Measurements from ENCODE around the gene SHANK1.
"Not testable (repeated sequence)": the region's sequence is repeated elsewhere in the genome, so short reads cannot be mapped to it uniquely, and the experiment has no call there.

Gene SHANK1

DNA sequence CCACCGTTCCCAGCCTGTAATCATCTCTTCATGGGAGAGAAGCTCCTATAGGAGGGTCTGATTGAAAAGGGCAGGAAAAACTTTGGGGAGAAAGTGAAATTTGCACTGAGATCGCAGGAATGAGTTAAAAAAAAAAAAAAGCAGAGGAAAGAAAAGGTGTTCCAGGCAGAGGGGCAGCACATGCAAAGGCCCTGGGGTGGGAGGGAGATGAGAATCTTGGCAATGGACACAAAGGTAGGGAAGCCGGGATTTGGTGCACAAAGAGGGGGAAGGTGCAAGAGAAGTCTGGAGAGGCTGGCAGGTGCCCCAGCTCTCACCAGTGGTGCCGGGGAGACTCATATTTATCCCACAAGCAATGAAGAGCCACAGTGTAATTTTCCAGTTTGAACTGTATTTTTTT, 34.3 kb upstream of the SHANK1 start:
- no peaks in the 10 kb centered on the region for H3K4me1 ChIP-seq (ENCODE audit: control insufficient read depth in 1 of 2, insufficient read depth in 2 of 2, low read length in 2 of 2)
- no peak overlapping the region for H3K4me3 ChIP-seq (ENCODE audit: low read depth in 1 of 2, low read length in 2 of 2)
- H3K36me3 ChIP-seq (ENCODE audit: control insufficient read depth in 1 of 2, insufficient read depth in 2 of 2, low read length in 2 of 2), result no peaks in the 10 kb centered on the region
- H3K27me3 ChIP-seq (ENCODE audit: control insufficient read depth in 1 of 2, insufficient read depth in 2 of 2, low read length in 2 of 2), result no peaks in the 10 kb centered on the region
- no peaks in the 10 kb centered on the region for H3K9me3 ChIP-seq (ENCODE audit: control insufficient read depth in 1 of 2, low read length in 2 of 2)
- H3K9ac ChIP-seq (ENCODE audit: low read depth in 1 of 2, low read length in 2 of 2), result no peak overlapping the region
- no peak overlapping the region for H3K27ac ChIP-seq (ENCODE audit: low read depth, low read length)

- no peak overlapping the region for H3K4me3 ChIP-seq (ENCODE audit: low read depth in 1 of 2, low read length in 2 of 2)
- H3K4me1 ChIP-seq (ENCODE audit: control insufficient read depth in 1 of 2, insufficient read depth in 2 of 2, low read length in 2 of 2), result no peaks in the 10 kb centered on the region
- H3K27ac ChIP-seq (ENCODE audit: low read depth, low read length), result no peak overlapping the region
- no peaks in the 10 kb centered on the region for H3K27me3 ChIP-seq (ENCODE audit: control insufficient read depth in 1 of 2, insufficient read depth in 2 of 2, low read length in 2 of 2)
- H3K9me3 ChIP-seq (ENCODE audit: control insufficient read depth in 1 of 2, low read length in 2 of 2), result no peaks in the 10 kb centered on the region
- H3K9ac ChIP-seq (ENCODE audit: low read depth in 1 of 2, low read length in 2 of 2), result no peak overlapping the region
- H3K36me3 ChIP-seq (ENCODE audit: control insufficient read depth in 1 of 2, insufficient read depth in 2 of 2, low read length in 2 of 2), result no peaks in the 10 kb centered on the region
Measured at GRCh38 chr19:50750010-50750409, 30.4 kb upstream of the SHANK1 start.

DNA sequence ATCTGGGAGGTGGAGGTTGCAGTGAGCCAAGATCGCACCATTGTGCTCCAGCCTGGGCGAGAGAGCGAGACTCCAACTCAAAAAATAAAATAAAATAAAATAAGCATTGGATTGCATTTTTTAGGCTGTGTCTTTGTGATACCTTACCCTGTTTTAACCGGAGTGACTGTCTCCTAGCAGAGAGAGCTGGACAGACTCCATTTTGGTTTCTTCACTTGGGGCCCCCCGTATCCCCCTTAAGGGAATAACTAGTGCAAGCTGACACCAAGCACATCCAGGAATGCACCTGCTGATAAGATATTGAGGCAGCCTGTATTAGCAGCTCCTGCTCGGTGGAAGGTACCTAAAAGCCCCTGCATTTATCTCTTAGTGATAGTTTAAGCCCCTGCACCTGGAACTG, 29.9 kb upstream of the SHANK1 start:
- Histone ChIP-seq H3K9me3 (ENCODE audit: control insufficient read depth in 1 of 2, low read length in 2 of 2) (no peaks in the 10 kb centered on the region), H3K9ac (ENCODE audit: low read depth in 1 of 2, low read length in 2 of 2) (no peak overlapping the region), H3K36me3 (ENCODE audit: control insufficient read depth in 1 of 2, insufficient read depth in 2 of 2, low read length in 2 of 2) (no peaks in the 10 kb centered on the region), H3K27me3 (ENCODE audit: control insufficient read depth in 1 of 2, insufficient read depth in 2 of 2, low read length in 2 of 2) (no peaks in the 10 kb centered on the region), H3K4me1 (ENCODE audit: control insufficient read depth in 1 of 2, insufficient read depth in 2 of 2, low read length in 2 of 2) (no peaks in the 10 kb centered on the region), H3K4me3 (ENCODE audit: low read depth in 1 of 2, low read length in 2 of 2) (no peak overlapping the region), H3K27ac (ENCODE audit: low read depth, low read length) (no peak overlapping the region)

- H3K27ac ChIP-seq (ENCODE audit: low read depth, low read length); H3K9me3 ChIP-seq (ENCODE audit: control insufficient read depth in 1 of 2, low read length in 2 of 2); H3K4me3 ChIP-seq (ENCODE audit: low read depth in 1 of 2, low read length in 2 of 2); H3K27me3 ChIP-seq (ENCODE audit: control insufficient read depth in 1 of 2, insufficient read depth in 2 of 2, low read length in 2 of 2); H3K36me3 ChIP-seq (ENCODE audit: control insufficient read depth in 1 of 2, insufficient read depth in 2 of 2, low read length in 2 of 2); H3K4me1 ChIP-seq (ENCODE audit: control insufficient read depth in 1 of 2, insufficient read depth in 2 of 2, low read length in 2 of 2); H3K9ac ChIP-seq (ENCODE audit: low read depth in 1 of 2, low read length in 2 of 2): not testable (repeated sequence)
Measured at GRCh38 chr19:50747141-50747540, 27.5 kb upstream of the SHANK1 start.

- Histone ChIP-seq H3K4me1 (ENCODE audit: control insufficient read depth in 1 of 2, insufficient read depth in 2 of 2, low read length in 2 of 2) (no peaks in the 10 kb centered on the region), H3K36me3 (ENCODE audit: control insufficient read depth in 1 of 2, insufficient read depth in 2 of 2, low read length in 2 of 2) (no peaks in the 10 kb centered on the region), H3K9ac (ENCODE audit: low read depth in 1 of 2, low read length in 2 of 2) (no peak overlapping the region), H3K9me3 (ENCODE audit: control insufficient read depth in 1 of 2, low read length in 2 of 2) (no peaks in the 10 kb centered on the region), H3K27ac (ENCODE audit: low read depth, low read length) (no peak overlapping the region), H3K27me3 (ENCODE audit: control insufficient read depth in 1 of 2, insufficient read depth in 2 of 2, low read length in 2 of 2) (peaks cover 0 to under 1% of the 10 kb centered on the region in 2 donors), H3K4me3 (ENCODE audit: low read depth in 1 of 2, low read length in 2 of 2) (no peak overlapping the region)
Measured at GRCh38 chr19:50745221-50745620, 25.6 kb upstream of the SHANK1 start.

DNA sequence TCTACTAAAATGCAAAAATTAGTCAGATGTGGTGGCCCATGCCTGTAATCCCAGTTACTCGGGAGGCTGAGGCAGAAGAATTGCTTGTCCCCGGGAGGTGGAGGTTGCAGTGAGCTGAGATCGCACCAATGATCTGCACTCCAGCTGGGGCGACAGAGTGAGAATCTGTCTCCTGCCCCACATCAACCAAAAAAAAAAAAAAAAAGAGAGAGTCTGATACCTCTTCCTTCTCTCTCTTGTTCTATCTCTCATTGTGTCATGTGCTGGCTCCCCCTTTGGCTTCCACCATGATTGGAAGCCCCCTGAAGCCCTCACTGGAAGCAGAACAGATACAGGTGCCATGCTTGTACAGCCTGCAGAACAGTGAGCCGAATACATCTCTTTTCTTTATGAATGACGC, 23.9 kb upstream of the SHANK1 start:
- Histone ChIP-seq H3K27me3 (ENCODE audit: control insufficient read depth in 1 of 2, insufficient read depth in 2 of 2, low read length in 2 of 2) (peaks cover 6 to 7% of the 10 kb centered on the region in 2 donors), H3K9me3 (ENCODE audit: control insufficient read depth in 1 of 2, low read length in 2 of 2) (no peaks in the 10 kb centered on the region), H3K4me3 (ENCODE audit: low read depth in 1 of 2, low read length in 2 of 2) (no peak overlapping the region)

DNA sequence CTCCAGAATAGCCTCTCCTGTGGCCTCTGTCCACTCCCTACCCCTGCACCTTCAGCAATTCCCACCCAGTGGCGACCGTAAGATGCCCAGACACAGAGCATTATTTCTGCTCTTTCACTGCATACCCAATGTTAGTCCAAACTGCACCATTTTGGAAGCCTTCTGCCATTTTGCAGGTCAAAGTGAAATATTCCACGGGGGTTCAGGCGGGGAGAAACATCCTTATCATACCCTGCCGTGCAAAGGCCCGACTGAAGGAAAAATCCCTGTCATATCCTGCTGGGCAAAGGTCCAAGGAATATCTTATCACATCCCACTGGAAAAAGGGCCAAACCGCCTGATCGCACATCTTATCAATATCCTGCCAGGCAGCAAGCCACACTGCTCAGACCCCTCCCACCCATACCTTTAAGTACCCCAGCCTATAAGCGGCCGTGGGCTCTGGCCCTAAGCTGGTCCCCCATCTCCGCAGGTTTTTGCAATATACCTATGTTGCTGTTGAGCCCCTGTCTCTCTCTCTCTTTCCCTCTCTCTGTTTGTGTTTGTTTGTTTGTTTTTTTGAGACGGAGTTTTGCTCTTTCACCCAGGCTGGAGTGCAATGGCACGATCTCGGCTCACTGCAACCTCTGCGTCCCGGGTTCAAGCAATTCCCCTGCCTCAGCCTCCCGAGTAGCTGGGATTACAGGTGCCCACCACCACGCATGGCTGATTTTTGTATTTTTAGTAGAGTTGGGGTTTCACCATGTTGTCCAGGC, 21.8 kb upstream of the SHANK1 start:
- Histone ChIP-seq H3K36me3 (ENCODE audit: control insufficient read depth in 1 of 2, insufficient read depth in 2 of 2, low read length in 2 of 2) (no peaks in the 10 kb centered on the region), H3K9ac (ENCODE audit: low read depth in 1 of 2, low read length in 2 of 2) (no peak overlapping the region), H3K27ac (ENCODE audit: low read depth, low read length) (no peak overlapping the region), H3K27me3 (ENCODE audit: control insufficient read depth in 1 of 2, insufficient read depth in 2 of 2, low read length in 2 of 2) (peaks cover 6 to 7% of the 10 kb centered on the region in 2 donors), H3K4me3 (ENCODE audit: low read depth in 1 of 2, low read length in 2 of 2) (no peak overlapping the region), H3K4me1 (ENCODE audit: control insufficient read depth in 1 of 2, insufficient read depth in 2 of 2, low read length in 2 of 2) (no peaks in the 10 kb centered on the region), H3K9me3 (ENCODE audit: control insufficient read depth in 1 of 2, low read length in 2 of 2) (no peaks in the 10 kb centered on the region)

More for the DNA sequence above, 23.9 kb upstream of the SHANK1 start:
- H3K27ac ChIP-seq (ENCODE audit: low read depth, low read length), result no peak overlapping the region
- H3K36me3 ChIP-seq (ENCODE audit: control insufficient read depth in 1 of 2, insufficient read depth in 2 of 2, low read length in 2 of 2), result no peaks in the 10 kb centered on the region
- H3K9ac ChIP-seq (ENCODE audit: low read depth in 1 of 2, low read length in 2 of 2), result no peak overlapping the region
- no peaks in the 10 kb centered on the region for H3K4me1 ChIP-seq (ENCODE audit: control insufficient read depth in 1 of 2, insufficient read depth in 2 of 2, low read length in 2 of 2)

DNA sequence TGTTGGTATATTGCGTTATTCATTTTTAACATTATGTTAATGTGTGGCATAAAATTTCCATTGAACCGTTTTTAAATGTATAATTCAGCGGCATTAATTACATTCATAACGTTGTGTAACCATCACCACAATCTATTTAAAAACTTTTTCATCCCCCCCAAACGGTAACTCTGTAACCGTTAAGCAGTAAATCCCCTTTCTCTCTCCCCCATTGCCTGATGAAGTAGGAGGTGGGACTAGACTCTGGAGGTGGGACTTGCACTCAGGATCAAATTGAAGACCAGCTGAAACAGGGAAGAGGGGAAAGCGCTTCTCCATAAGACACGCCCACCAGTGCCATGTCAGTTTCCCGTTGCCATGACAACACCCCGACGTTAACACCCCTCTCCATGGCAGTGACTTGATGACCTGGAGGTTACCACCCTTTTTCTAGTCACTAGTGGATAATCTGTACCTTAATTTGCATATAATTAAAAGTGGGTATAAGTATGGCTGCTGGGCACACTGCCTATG, 20.4 kb upstream of the SHANK1 start:
- Histone ChIP-seq H3K4me1 (ENCODE audit: control insufficient read depth in 1 of 2, insufficient read depth in 2 of 2, low read length in 2 of 2) (no peaks in the 10 kb centered on the region), H3K27me3 (ENCODE audit: control insufficient read depth in 1 of 2, insufficient read depth in 2 of 2, low read length in 2 of 2) (peaks cover 10% of the 10 kb centered on the region in 2 donors), H3K36me3 (ENCODE audit: control insufficient read depth in 1 of 2, insufficient read depth in 2 of 2, low read length in 2 of 2) (no peaks in the 10 kb centered on the region), H3K27ac (ENCODE audit: low read depth, low read length) (no peak overlapping the region), H3K9me3 (ENCODE audit: control insufficient read depth in 1 of 2, low read length in 2 of 2) (no peaks in the 10 kb centered on the region), H3K9ac (ENCODE audit: low read depth in 1 of 2, low read length in 2 of 2) (no peak overlapping the region), H3K4me3 (ENCODE audit: low read depth in 1 of 2, low read length in 2 of 2) (no peak overlapping the region)

DNA sequence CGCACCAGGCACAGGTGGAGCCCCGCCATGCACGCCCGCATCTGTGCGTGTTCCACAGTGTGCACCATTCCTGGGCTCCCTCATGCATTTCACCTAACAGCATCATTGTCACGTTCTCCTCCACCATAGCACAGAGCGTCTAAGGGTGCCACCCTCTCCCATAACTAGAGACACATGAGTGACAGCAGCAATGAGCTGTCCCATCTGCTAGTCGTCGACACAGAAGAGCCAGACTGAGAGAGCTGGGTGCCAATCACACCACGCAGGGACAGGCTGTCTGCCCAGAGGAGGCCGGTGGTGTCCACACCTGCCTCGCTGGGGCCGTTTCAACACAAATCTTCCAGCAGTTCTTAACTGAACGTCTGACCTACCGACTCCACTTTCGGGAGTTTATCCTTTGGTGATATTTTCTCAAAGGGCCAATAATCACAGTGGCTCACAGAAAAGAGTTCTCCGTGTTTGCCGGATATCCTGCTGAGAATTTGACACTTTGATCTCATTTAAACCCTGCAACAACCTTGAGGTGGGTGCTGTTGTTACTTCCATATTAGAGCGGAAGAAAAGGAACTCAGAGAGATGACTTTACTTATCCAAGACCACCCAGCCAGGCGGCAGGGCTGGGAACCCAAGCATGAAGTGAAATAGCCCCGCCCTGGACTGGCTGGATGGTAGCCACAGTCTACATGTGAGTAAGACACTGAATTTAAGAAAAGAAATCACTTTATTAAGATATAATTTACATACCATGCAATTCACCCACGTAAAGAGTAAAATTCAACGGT, 19.7 kb upstream of the SHANK1 start:
- no peak overlapping the region for H3K27ac ChIP-seq (ENCODE audit: low read depth, low read length)
- H3K4me1 ChIP-seq (ENCODE audit: control insufficient read depth in 1 of 2, insufficient read depth in 2 of 2, low read length in 2 of 2), result no peaks in the 10 kb centered on the region
- H3K4me3 ChIP-seq (ENCODE audit: low read depth in 1 of 2, low read length in 2 of 2), result no peak overlapping the region
- H3K27me3 ChIP-seq (ENCODE audit: control insufficient read depth in 1 of 2, insufficient read depth in 2 of 2, low read length in 2 of 2), result peaks cover 10% of the 10 kb centered on the region in 2 donors
- no peak overlapping the region for H3K9ac ChIP-seq (ENCODE audit: low read depth in 1 of 2, low read length in 2 of 2)
- H3K36me3 ChIP-seq (ENCODE audit: control insufficient read depth in 1 of 2, insufficient read depth in 2 of 2, low read length in 2 of 2), result no peaks in the 10 kb centered on the region
- no peaks in the 10 kb centered on the region for H3K9me3 ChIP-seq (ENCODE audit: control insufficient read depth in 1 of 2, low read length in 2 of 2)

GRCh38 chr19:50736338-50736737, 16.7 kb upstream of the SHANK1 start:
- no peak overlapping the region for H3K9ac ChIP-seq (ENCODE audit: low read depth in 1 of 2, low read length in 2 of 2)
- no peaks in the 10 kb centered on the region for H3K36me3 ChIP-seq (ENCODE audit: control insufficient read depth in 1 of 2, insufficient read depth in 2 of 2, low read length in 2 of 2)
- H3K27ac ChIP-seq (ENCODE audit: low read depth, low read length), result no peak overlapping the region
- H3K27me3 ChIP-seq (ENCODE audit: control insufficient read depth in 1 of 2, insufficient read depth in 2 of 2, low read length in 2 of 2), result peaks cover 10% of the 10 kb centered on the region in 2 donors
- H3K4me3 ChIP-seq (ENCODE audit: low read depth in 1 of 2, low read length in 2 of 2), result no peak overlapping the region
- H3K9me3 ChIP-seq (ENCODE audit: control insufficient read depth in 1 of 2, low read length in 2 of 2), result no peaks in the 10 kb centered on the region
- no peaks in the 10 kb centered on the region for H3K4me1 ChIP-seq (ENCODE audit: control insufficient read depth in 1 of 2, insufficient read depth in 2 of 2, low read length in 2 of 2)

Measured in duodenal mucosa (tissue), 2 donors.